Testis (tissue), 2 donors: ENCODE data around the gene SAMD3.

Experiments used
- CTCF ChIP-seq, 3 experiments: fragments of 450-650 bp in 2 of 3; fragments of 200-600 bp in 1 of 3; sonication (generic) in 1 of 3; IDR thresholded peaks; one replicate each; pipeline ENCODE4 v1.5.1; 2016 to 2019; ENCODE audit warnings: antibody characterized with exemption in 3 of 3, mild to moderate bottlenecking in 2 of 3, moderate library complexity in 1 of 3
- POLR2A ChIP-seq: fragments of 450-650 bp; IDR thresholded peaks from one replicate; pipeline ENCODE4 v1.6.1; 2017; ENCODE audit warnings: antibody characterized with exemption, mild to moderate bottlenecking, moderate library complexity

- TF ChIP-seq CTCF (IDR thresholded peaks at IDR 0.05) (no peak), POLR2A (no peak)
These were observed 79.0 kb downstream of the SAMD3 start for GRCh38 chr6:130143709-130144108.
